Measurements from ENCODE around the gene SLC10A6.

Gene SLC10A6

DNA sequence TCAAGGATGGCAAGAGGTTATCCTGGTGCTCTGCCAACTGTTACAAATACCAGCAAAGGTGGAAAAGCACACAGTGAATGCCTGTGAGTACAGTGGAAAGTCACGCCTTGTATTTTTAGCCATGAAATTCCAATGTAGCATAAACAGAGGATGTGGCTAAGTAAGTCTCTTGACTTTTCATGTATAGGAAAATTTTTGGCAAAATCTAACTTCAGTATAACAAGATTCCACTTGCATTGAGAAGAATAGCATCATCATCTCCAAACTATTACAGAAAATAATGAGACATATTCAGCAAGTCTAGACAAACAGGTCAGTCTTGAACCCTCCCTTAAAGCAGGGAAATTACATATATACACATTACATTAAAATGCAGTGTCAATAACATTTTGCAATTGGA, 7.9 kb downstream of the SLC10A6 start:
- no peak for DNase-seq (ENCODE audit: low read depth, low spot score)
- Histone ChIP-seq H3K27ac (no peak overlapping the region), H3K9me3 (ENCODE audit: low read depth, low read length) (no peaks in the 10 kb centered on the region), H3K36me3 (ENCODE audit: insufficient read depth, low read length) (no peaks in the 10 kb centered on the region), H3K9ac (ENCODE audit: insufficient read length) (no peak overlapping the region), H3K4me3 (no peak overlapping the region)
- TF ChIP-seq POLR2AphosphoS5 (IDR thresholded peaks at IDR 0.05; ENCODE audit: borderline replicate concordance, low read depth, low read length) (no peak), EZH2 (IDR thresholded peaks at IDR 0.05) (no peak), FOXP2 (optimal IDR thresholded peaks at IDR 0.05; ENCODE audit: control extremely low read depth, extremely low read length, insufficient read depth) (no peak)

GRCh38 chr4:86840858-86841257, 8.3 kb downstream of the SLC10A6 start:
- H3K27ac ChIP-seq: no peak overlapping the region
- no peaks in the 10 kb centered on the region for H3K36me3 ChIP-seq (ENCODE audit: insufficient read depth, low read length)
- H3K9ac ChIP-seq (ENCODE audit: insufficient read length): no peak overlapping the region
- no peak for TF ChIP-seq FOXP2 (optimal IDR thresholded peaks at IDR 0.05; ENCODE audit: control extremely low read depth, extremely low read length, insufficient read depth)
- TF ChIP-seq EZH2 (IDR thresholded peaks at IDR 0.05): no peak
- TF ChIP-seq POLR2AphosphoS5 (IDR thresholded peaks at IDR 0.05; ENCODE audit: borderline replicate concordance, low read depth, low read length): no peak
- DNase-seq (ENCODE audit: low read depth, low spot score): no peak
- H3K9me3 ChIP-seq (ENCODE audit: low read depth, low read length): no peaks in the 10 kb centered on the region
- H3K4me3 ChIP-seq: no peak overlapping the region

- no peak for DNase-seq (ENCODE audit: low read depth, low spot score)
- Histone ChIP-seq H3K36me3 (ENCODE audit: insufficient read depth, low read length) (no peaks in the 10 kb centered on the region), H3K27ac (peak overlapping the region; percentile 97), H3K9me3 (ENCODE audit: low read depth, low read length) (no peaks in the 10 kb centered on the region), H3K9ac (ENCODE audit: insufficient read length) (peak overlapping the region; percentile 31), H3K4me3 (peak overlapping the region; percentile 39; the same call in 1 of the 2 replicates)
- TF ChIP-seq FOXP2 (optimal IDR thresholded peaks at IDR 0.05; ENCODE audit: control extremely low read depth, extremely low read length, insufficient read depth) (no peak), POLR2AphosphoS5 (IDR thresholded peaks at IDR 0.05; ENCODE audit: borderline replicate concordance, low read depth, low read length) (no peak), EZH2 (IDR thresholded peaks at IDR 0.05) (no peak)
These were observed 11.3 kb downstream of the SLC10A6 start for GRCh38 chr4:86837691-86838503.

GRCh38 chr4:86835677-86836076, 13.5 kb downstream of the SLC10A6 start:
- Histone ChIP-seq H3K4me3 (no peak overlapping the region), H3K27ac (peak overlapping the region; percentile 97), H3K36me3 (ENCODE audit: insufficient read depth, low read length) (no peaks in the 10 kb centered on the region), H3K9ac (ENCODE audit: insufficient read length) (no peak overlapping the region), H3K9me3 (ENCODE audit: low read depth, low read length) (no peaks in the 10 kb centered on the region)
- TF ChIP-seq FOXP2 (optimal IDR thresholded peaks at IDR 0.05; ENCODE audit: control extremely low read depth, extremely low read length, insufficient read depth) (no peak), EZH2 (IDR thresholded peaks at IDR 0.05) (no peak), POLR2AphosphoS5 (IDR thresholded peaks at IDR 0.05; ENCODE audit: borderline replicate concordance, low read depth, low read length) (no peak)
- no peak for DNase-seq (ENCODE audit: low read depth, low spot score)

- peak overlapping the region; percentile 97 for H3K27ac ChIP-seq
- TF ChIP-seq POLR2AphosphoS5 (IDR thresholded peaks at IDR 0.05; ENCODE audit: borderline replicate concordance, low read depth, low read length) (peak; percentile 36; the same call in 1 of the 2 replicates), EZH2 (IDR thresholded peaks at IDR 0.05) (no peak)
- H3K9me3 ChIP-seq (ENCODE audit: low read depth, low read length): no peaks in the 10 kb centered on the region
- no peak for DNase-seq (ENCODE audit: low read depth, low spot score)
- no peak overlapping the region for H3K4me3 ChIP-seq
- H3K9ac ChIP-seq (ENCODE audit: insufficient read length): no peak overlapping the region
- H3K36me3 ChIP-seq (ENCODE audit: insufficient read depth, low read length): no peaks in the 10 kb centered on the region
These were observed 14.3 kb downstream of the SLC10A6 start for GRCh38 chr4:86834901-86835300.

- H3K36me3 ChIP-seq (ENCODE audit: insufficient read depth, low read length): 0 out of 2 replicates have a peak, but pooled peaks cover 3% of the 10 kb centered on the region
- DNase-seq (ENCODE audit: low read depth, low spot score): no peak
- H3K9ac ChIP-seq (ENCODE audit: insufficient read length): peak overlapping the region; percentile 52
- H3K27ac ChIP-seq: peak overlapping the region; percentile 97
- H3K9me3 ChIP-seq (ENCODE audit: low read depth, low read length): no peaks in the 10 kb centered on the region
- TF ChIP-seq EZH2 (IDR thresholded peaks at IDR 0.05) (no peak), POLR2AphosphoS5 (IDR thresholded peaks at IDR 0.05; ENCODE audit: borderline replicate concordance, low read depth, low read length) (no peak)
- H3K4me3 ChIP-seq: peak overlapping the region; percentile 39
These were observed 15.6 kb downstream of the SLC10A6 start for GRCh38 chr4:86833615-86834014.

DNA sequence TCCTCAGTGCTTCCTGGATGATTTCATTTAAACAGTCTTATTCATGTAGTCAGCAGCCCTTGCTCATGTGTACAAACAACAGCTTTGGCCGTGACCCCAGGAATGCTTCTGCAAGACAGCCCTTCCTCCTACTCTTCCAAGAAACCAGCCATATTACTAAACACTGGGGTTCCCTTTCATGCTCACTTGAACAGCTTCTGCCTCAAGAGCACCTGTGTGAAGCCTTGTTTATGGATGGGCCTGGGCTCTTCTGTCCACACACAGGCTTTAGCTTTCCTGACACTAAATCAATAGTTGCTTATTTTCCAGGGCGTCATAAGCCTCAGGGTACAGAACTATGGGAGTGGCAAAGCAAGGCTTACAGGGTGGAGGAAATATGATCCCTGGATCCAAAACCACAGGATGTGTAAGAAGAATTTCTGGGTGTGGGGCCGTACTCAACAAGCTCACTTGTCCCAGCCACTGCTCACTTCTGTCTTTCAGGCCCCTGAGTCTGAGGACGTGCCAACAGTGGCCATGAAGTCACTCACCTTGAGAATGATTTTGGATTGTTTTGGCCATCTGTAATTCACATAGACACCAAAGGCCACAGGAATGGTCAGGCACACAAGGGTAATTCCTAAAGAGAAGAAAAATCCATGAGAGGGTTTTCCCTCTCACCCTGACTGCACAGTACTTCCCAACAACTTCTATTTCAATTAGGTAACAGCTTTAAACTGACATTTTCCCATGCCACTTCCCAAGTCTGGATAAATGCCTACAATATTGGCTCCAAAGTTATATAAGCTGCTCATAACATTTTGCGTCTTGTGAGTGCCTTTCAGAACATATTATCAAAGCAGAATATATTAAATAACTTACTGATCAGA, 17.7 kb downstream of the SLC10A6 start:
- Histone ChIP-seq H3K9me3 (ENCODE audit: low read depth, low read length) (no peaks in the 10 kb centered on the region), H3K9ac (ENCODE audit: insufficient read length) (peak overlapping the region; percentile 18), H3K27ac (peak overlapping the region; percentile 51), H3K4me3 (peak overlapping the region; percentile 47), H3K36me3 (ENCODE audit: insufficient read depth, low read length) (0 out of 2 replicates have a peak, but pooled peaks cover 3% of the 10 kb centered on the region)
- no peak for DNase-seq (ENCODE audit: low read depth, low spot score)
- no peak for TF ChIP-seq FOXP2 (optimal IDR thresholded peaks at IDR 0.05; ENCODE audit: control extremely low read depth, extremely low read length, insufficient read depth)
- TF ChIP-seq POLR2AphosphoS5 (IDR thresholded peaks at IDR 0.05; ENCODE audit: borderline replicate concordance, low read depth, low read length): peak; percentile 48; the same call in 1 of the 2 replicates
- TF ChIP-seq EZH2 (IDR thresholded peaks at IDR 0.05): no peak

- no peak overlapping the region for H3K9ac ChIP-seq (ENCODE audit: insufficient read length)
- H3K36me3 ChIP-seq (ENCODE audit: insufficient read depth, low read length): 0 out of 2 replicates have a peak, but pooled peaks cover 3% of the 10 kb centered on the region
- no peak for DNase-seq (ENCODE audit: low read depth, low spot score)
- H3K27ac ChIP-seq: no peak overlapping the region
- H3K9me3 ChIP-seq (ENCODE audit: low read depth, low read length): no peaks in the 10 kb centered on the region
- no peak overlapping the region for H3K4me3 ChIP-seq
- TF ChIP-seq FOXP2 (optimal IDR thresholded peaks at IDR 0.05; ENCODE audit: control extremely low read depth, extremely low read length, insufficient read depth): no peak
- no peak for TF ChIP-seq EZH2 (IDR thresholded peaks at IDR 0.05)
- no peak for TF ChIP-seq POLR2AphosphoS5 (IDR thresholded peaks at IDR 0.05; ENCODE audit: borderline replicate concordance, low read depth, low read length)
These were observed 23.7 kb downstream of the SLC10A6 start for GRCh38 chr4:86825511-86825910.
